Progenitor cell of endocrine pancreas (in vitro differentiated cells): Measurements from ENCODE around the gene UBR4. TPM values are rescaled to one million over a fixed set of nuclear protein-coding genes. Genes with fewer than 3 reads are reported as not detected.

Experiments
- DNase-seq: peaks from one replicate; pipeline ENCODE4 v3.0.0; 2021; ENCODE audit warnings: low spot score; ENCODE audit not compliant: unreplicated experiment
- H3K27ac Mint-ChIP-seq: 2 replicates; pipeline ENCODE4 v1.8.0; 2021; ENCODE audit warnings: mild to moderate bottlenecking, moderate library complexity, mixed read lengths
- H3K27me3 Mint-ChIP-seq: 2 replicates; pipeline ENCODE4 v1.8.0; 2021; ENCODE audit warnings: mixed read lengths
- H3K36me3 Mint-ChIP-seq: 2 replicates; pipeline ENCODE4 v1.8.0; 2022; ENCODE audit warnings: mixed read lengths; ENCODE audit not compliant: insufficient read depth
- H3K4me1 Mint-ChIP-seq: 2 replicates; pipeline ENCODE4 v1.8.0; 2021; ENCODE audit warnings: low read depth, mixed read lengths
- H3K4me3 Mint-ChIP-seq: 2 replicates; pipeline ENCODE4 v1.8.0; 2021; ENCODE audit warnings: low read depth, mild to moderate bottlenecking, moderate library complexity, mixed read lengths
- H3K9me3 Mint-ChIP-seq: 2 replicates; pipeline ENCODE4 v1.8.0; 2021; ENCODE audit warnings: low read depth, mixed read lengths
- total RNA-seq: library from RNA; stranded (reverse); gene quantifications from 2 replicates; pipeline ENCODE4 v1.2.1, GENCODE V29; 2021
- TF ChIP-seq, protein P1 (sequence below): fragments of 200-600 bp; sonication (generic); IDR thresholded peaks from one replicate; pipeline ENCODE4 v1.5.0; 2021; ENCODE audit warnings: antibody characterized with exemption, mild to moderate bottlenecking; ENCODE audit not compliant: unreplicated experiment

Gene UBR4
- total RNA-seq, 1 donor from 2014 or later = 155 TPM

GRCh38 chr1:19063122-19063521 lies 146.9 kb downstream of the UBR4 start:
- Mint-ChIP-seq H3K27me3 (peaks cover 7% of the 10 kb centered on the region), H3K4me1 (peaks cover 6% of the 10 kb centered on the region), H3K9me3 (peaks cover 5% of the 10 kb centered on the region), H3K27ac (no peak overlapping the region), H3K4me3 (no peak overlapping the region), H3K36me3 (peaks cover 1% of the 10 kb centered on the region)
- TF ChIP-seq, protein P1, sequence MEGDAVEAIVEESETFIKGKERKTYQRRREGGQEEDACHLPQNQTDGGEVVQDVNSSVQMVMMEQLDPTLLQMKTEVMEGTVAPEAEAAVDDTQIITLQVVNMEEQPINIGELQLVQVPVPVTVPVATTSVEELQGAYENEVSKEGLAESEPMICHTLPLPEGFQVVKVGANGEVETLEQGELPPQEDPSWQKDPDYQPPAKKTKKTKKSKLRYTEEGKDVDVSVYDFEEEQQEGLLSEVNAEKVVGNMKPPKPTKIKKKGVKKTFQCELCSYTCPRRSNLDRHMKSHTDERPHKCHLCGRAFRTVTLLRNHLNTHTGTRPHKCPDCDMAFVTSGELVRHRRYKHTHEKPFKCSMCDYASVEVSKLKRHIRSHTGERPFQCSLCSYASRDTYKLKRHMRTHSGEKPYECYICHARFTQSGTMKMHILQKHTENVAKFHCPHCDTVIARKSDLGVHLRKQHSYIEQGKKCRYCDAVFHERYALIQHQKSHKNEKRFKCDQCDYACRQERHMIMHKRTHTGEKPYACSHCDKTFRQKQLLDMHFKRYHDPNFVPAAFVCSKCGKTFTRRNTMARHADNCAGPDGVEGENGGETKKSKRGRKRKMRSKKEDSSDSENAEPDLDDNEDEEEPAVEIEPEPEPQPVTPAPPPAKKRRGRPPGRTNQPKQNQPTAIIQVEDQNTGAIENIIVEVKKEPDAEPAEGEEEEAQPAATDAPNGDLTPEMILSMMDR = no peak
- DNase-seq = no peak

DNA sequence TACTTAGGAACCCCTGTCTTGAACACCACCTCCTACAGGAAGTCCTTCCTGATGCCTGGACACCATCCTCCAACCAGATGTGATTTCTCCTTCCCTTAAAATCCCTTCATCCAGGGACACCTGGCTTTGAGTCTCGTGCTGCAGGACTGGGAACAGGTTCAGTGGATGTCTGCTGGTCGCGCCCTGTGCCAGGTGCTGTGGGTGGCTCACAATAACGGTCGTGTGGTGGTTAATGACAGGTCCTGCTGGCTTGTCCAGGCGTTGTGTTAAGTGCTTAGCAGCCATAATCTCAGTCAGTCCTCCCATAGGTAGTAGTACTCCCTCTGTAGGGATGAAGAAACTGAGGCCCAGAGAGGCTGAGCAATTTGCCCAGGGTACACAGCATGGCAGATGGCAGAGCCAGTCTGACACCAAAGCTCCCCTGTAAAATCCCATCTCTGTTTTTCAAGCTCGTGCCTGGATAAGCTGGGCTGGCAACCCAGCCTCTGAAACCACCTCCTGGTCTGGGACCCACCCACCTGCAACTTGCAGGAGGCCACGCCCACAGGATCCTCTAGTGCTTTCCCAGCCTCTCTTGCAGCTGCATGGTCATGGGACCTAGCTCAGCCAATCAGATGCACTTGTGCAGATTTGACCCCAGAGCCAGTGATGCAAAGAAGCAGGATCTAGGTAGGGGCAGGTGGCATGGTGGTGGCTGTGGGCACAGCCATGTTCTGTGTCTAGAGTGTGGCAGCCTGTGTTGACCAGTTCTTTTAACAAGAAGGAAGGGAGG lies 147.6 kb downstream of the UBR4 start:
- Mint-ChIP-seq H3K4me1 (peaks cover 6% of the 10 kb centered on the region), H3K4me3 (no peak overlapping the region), H3K27me3 (peaks cover 7% of the 10 kb centered on the region), H3K9me3 (peaks cover 5% of the 10 kb centered on the region), H3K36me3 (peaks cover 1% of the 10 kb centered on the region), H3K27ac (peak overlapping the region; percentile 65)
- no peak for DNase-seq
- TF ChIP-seq, protein P1 = no peak

DNA sequence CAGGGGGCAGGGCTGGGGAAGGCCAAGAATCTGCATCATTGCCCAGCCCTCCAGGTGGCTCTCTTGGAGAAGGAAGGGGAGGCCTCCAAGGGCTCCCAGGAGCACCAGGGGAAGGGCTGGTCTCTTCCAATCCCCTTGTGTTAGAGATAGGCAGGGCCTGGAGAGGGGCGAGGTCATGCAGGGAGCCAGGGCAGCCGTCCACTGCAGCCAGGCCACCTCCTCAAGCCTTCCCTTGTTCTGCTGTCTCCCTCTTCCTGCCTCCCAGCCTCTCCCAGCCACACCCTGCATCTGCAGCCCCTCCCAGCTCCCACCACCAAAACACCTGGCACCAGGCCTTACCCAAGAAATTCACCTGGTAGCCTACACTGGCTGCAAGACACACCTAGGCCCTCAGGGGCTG lies 148.3 kb downstream of the UBR4 start:
- TF ChIP-seq, protein P1 = no peak
- peaks cover 1% of the 10 kb centered on the region for H3K36me3 Mint-ChIP-seq
- DNase-seq = no peak
- H3K27me3 Mint-ChIP-seq = peaks cover 11% of the 10 kb centered on the region
- no peak overlapping the region for H3K4me3 Mint-ChIP-seq
- peaks cover 3% of the 10 kb centered on the region for H3K4me1 Mint-ChIP-seq
- H3K9me3 Mint-ChIP-seq = peaks cover 5% of the 10 kb centered on the region
- H3K27ac Mint-ChIP-seq = peak overlapping the region; percentile 83

GRCh38 chr1:19061343-19061742 lies 148.7 kb downstream of the UBR4 start:
- peak overlapping the region; percentile 83 for H3K27ac Mint-ChIP-seq
- TF ChIP-seq, protein P1 = no peak
- H3K4me3 Mint-ChIP-seq = no peak overlapping the region
- H3K27me3 Mint-ChIP-seq = peaks cover 11% of the 10 kb centered on the region
- H3K36me3 Mint-ChIP-seq = peaks cover 1% of the 10 kb centered on the region
- peaks cover 5% of the 10 kb centered on the region for H3K9me3 Mint-ChIP-seq
- H3K4me1 Mint-ChIP-seq = no peaks in the 10 kb centered on the region
- DNase-seq = no peak

GRCh38 chr1:19059773-19060172 lies 150.3 kb downstream of the UBR4 start:
- Mint-ChIP-seq H3K9me3 (peaks cover 5% of the 10 kb centered on the region), H3K36me3 (peaks cover 1% of the 10 kb centered on the region), H3K27ac (no peak overlapping the region), H3K4me3 (no peak overlapping the region), H3K27me3 (peaks cover 15% of the 10 kb centered on the region), H3K4me1 (no peaks in the 10 kb centered on the region)
- TF ChIP-seq, protein P1 = no peak
- DNase-seq = no peak
